T follicular helper cell (primary cell): ENCODE measurements around the gene IPO13.

Experiments used
- DNase-seq: peaks from one replicate; pipeline ENCODE4 v3.0.0-alpha.2; 2020; ENCODE audit warnings: low read depth

Gene IPO13

DNA sequence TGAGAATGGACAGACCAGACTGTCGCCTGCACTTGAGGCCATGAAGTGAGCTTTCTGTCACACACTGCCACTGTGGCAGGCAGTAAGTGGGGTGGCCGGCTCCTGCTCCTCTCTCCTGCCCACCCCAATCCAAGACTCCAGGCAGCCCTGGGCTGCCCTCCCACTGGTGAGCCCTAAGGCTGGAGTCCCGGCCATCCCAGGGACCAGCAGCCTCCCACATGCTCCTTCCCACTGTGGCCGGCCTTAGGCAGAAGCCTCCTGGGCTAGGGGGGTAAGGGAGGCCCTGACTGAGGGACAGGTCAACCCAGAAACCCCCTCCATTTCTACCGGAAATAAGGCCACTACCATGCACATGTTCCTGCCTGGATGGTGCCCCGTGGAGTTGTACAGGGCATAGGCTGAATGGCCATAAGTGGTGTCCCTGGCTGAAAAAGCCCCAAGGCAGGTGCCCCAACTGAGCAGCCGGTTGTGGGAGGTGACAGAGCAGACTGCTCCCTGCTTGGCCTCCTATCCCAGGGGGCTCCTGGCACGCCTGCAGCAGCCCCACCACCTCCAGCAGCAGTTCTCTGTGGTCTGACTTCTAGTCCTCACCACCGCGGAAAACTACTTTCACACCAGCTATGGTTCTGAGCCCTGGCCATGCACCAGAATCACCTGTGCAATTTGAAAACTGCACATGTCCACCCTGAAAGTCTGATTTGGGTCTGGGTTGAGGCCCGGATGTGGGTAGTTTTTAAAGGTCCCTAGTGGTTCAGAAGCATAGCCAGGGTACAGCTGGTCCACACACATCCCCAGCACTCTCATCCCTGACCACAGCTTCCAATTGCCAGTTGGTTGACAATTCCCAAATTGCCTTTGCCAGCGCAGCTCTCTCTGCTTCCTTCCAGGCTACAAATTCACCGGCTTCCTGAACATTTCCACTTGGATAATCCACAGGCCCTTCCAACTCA, 14.8 kb upstream of the IPO13 start:
- no peak for DNase-seq

DNA sequence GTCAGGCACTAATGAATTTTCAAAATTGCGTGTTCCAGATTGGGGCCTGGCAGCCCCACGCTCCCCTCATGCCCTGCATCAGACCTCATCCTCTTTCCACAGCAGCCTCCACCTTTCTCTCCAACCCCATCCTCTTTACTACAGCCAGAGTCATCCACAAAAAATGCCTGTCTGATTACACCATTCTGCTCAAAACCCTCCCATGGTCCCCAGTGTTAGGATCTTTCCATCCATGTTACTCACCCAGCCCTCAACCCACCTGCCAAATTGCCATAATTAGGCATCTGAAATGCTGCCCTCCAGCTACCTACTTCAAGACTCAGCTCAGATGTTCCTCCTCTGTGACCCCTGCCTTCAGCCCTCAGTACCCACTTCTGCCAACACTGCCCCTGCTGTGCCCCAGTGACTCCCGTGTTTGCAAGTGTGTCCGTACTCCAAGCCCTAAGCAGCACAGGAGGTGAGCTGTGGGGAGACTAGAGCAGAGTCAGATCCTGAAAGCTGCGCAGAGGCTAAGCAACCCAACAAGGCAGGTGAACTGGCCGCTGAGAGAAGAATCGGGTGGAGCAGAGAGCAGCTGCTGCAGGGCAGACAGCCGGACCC, 13.9 kb upstream of the IPO13 start:
- no peak for DNase-seq

DNA sequence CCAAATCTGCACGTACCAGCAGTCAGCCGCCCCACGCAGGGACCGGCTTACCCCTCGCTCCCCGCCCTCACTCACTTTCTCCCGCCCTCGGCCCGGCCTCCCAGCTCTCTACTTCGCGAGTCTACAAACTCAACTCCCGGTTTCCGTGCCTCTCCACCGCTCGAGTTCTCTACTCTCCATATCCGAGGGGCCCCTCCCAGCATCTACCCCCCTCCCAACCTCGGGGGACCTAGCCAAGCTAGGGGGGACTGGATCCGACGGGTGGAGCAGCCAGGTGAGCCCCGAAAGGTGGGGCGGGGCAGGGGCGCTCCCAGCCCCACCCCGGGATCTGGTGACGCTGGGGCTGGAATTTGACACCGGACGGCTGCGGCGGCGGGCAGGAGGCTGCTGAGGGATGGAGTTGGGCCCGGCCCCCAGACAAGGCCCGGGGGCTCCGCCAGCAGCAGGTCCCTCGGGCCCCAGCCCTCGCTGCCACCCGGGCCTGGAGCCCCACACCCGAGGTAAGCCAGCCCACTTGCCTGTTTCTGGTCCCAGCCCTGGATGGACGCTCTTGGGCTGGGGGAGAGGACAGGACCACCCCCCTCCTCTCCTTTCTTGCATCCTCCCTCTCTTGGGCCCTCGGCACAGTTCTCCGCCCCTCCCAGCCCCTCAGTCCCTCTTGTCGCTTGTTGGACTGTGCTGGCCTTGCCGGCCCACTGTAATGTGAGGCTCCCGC, 13.2 kb upstream of the IPO13 start, which contains the start of gene ARTN:
ARTN (plus strand) TSS at position 416 of the 715 bp plus-strand sequence. CDS start 1,856 bp downstream, outside the sequence.
- DNase-seq: no peak

DNA sequence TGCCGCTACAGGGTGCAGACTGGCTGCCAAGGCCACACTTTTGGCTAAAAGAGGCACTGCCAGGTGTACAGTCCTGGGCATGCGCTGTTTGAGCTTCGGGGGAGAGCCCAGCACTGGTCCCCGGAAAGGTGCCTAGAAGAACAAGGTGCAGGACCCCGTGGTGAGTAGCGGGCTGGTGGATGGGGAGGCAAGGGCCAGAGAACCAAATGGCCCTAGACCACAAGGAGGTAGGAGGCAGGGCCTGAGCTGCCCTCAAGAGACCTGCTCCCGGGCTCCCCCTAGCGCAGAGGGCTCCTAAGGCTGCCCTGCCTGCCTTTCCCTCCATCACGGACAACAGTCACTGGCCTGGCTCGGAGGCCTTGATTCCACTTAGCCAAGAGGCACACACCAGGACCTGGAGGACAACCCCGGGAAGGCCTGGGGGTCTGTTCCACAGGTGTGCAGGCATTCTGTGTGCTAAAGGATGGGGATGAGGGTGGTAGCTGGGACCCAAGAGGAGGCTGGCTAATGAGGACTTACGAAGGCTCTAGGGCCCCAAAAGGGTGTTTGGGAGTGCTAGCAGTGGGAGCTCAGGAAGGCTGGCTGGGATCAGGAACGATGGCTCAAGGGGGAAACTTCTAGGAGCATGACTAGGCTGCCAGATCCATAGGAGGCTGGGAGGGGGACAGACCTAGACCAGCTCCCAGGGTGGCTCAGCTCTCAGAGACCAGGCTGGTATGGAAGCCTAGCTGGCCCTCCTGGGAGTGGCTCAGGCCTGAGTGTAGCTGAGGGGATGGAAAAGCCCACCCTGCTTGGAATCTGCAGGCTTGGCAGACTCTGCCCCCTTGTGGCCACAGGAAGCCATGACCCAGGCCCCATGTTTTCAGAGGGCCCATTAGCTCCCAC, 12.4 kb upstream of the IPO13 start:
- peak; percentile 18 for DNase-seq

DNA sequence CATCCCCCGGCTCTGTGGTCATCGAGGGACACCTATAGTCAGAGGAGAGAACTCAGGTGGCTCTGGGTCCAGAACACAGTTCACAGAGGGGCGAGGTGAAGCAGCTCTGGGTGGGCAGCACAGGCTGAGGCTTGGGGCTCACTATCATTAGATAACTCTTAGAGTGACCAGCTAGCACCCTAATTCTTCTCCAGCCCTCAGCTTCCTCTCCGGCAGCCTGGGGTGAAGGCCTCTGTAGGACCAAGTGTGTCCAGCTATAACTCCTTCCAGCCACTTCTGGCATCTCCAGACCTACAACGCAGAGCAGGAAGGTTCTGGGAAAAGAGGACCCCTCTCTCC, 11.8 kb upstream of the IPO13 start:
- DNase-seq: no peak

DNA sequence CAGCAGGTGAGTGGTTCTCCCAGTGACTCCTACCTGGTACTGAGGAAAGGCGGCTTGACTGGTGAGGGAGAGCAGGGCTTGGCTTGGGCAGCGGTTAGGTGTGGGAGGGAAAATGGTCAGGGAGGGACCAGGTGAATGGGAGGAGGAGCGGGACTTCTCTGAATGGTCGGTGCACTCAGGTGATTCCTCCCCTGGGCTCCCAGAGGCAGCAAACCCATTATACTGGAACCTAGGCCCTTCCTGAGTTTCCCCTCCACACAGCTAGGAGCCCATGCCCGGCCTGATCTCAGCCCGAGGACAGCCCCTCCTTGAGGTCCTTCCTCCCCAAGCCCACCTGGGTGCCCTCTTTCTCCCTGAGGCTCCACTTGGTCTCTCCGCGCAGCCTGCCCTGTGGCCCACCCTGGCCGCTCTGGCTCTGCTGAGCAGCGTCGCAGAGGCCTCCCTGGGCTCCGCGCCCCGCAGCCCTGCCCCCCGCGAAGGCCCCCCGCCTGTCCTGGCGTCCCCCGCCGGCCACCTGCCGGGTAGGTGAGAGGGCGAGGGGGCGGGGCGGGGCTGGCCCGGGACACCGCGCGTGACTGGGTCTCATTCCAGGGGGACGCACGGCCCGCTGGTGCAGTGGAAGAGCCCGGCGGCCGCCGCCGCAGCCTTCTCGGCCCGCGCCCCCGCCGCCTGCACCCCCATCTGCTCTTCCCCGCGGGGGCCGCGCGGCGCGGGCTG, 10.9 kb upstream of the IPO13 start:
- no peak for DNase-seq

DNA sequence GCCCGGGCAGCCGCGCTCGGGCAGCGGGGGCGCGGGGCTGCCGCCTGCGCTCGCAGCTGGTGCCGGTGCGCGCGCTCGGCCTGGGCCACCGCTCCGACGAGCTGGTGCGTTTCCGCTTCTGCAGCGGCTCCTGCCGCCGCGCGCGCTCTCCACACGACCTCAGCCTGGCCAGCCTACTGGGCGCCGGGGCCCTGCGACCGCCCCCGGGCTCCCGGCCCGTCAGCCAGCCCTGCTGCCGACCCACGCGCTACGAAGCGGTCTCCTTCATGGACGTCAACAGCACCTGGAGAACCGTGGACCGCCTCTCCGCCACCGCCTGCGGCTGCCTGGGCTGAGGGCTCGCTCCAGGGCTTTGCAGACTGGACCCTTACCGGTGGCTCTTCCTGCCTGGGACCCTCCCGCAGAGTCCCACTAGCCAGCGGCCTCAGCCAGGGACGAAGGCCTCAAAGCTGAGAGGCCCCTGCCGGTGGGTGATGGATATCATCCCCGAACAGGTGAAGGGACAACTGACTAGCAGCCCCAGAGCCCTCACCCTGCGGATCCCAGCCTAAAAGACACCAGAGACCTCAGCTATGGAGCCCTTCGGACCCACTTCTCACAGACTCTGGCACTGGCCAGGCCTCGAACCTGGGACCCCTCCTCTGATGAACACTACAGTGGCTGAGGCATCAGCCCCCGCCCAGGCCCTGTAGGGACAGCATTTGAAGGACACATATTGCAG, 10.2 kb upstream of the IPO13 start:
- no peak for DNase-seq

DNA sequence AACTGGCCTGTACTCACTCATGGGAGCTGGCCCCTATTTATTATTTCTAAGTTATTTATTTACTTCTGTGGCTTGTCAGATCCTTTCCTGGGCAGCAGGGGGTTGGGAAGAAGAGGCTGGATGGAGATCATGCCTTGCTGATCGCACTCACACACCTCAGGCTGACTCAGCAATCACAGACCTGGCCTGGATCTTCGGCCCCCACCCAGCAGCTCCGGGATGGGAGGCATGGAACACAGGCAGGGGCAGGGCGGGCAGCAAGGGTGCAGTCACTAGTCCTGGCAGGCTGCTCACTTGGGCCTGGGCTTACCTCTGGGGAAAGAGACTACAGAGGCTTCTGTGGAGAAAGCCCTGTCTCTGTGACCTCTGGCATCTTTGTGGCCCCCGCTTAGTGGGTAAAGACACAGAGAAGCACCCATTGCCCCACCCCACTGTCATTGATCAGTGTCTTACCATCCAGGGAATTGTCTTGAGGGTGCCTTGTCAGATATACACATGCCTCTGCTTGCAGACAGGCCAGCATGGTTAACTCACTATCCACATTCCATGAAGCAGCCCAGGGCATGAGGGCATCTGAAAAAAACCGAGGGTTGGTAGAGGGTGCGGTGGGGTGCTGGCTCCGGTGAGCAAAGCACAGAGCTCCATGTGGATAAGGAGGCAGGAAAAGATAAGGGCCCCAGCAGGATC, 9.4 kb upstream of the IPO13 start:
- no peak for DNase-seq

DNA sequence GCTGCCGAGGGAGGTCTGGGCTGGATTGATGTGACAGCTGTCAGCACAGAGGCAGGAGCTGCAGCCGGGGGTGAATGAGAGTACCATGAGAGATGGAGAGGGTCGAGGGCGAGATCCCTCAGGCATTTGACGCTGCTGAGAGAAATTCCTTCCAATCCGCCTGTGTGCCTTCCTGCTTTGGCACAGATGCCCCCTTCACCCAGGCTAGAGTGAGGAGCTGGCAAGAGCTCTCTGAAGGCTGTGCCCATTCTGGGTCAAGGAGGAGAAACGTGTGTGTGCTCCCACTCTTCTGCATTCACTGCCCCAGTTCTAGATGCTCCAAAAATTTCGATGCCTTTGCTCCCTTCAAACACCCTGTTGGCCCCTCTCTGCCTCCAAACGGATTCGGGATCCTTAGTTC, 8.4 kb upstream of the IPO13 start:
- no peak for DNase-seq

DNA sequence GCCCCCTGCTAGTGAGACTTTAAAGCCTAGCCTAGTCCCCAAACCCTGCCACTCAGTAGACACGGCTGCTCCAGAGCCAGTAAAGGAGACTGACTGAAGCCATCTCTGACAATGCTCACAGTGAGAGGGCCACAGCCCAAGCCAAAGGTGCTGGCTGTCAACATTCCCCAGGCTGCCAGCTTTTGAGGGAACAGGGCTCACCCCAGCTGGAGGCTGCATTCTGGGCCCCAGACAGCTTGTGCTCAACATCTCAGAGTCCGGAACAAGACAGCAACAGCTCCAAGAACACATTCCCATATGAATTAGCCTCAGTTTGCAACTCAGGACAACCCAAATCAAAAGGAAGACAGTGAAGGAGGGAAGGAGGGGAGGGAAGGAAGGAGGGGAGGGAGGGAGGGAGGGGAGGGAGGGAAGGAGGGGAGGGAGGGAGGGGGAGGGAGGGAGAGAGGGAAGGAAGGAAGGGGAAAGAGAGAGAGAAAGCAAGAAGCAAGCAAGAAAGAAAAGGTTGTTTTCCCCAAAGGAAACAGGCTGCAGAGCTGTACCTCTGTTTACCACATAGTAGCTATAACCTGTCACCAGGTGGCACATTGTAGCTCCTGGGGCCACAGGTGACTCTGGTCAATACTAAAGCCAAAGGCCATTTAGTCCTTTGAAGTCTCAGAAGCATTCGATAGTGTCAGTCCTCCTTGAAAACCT, 7.7 kb upstream of the IPO13 start:
- DNase-seq: no peak

DNA sequence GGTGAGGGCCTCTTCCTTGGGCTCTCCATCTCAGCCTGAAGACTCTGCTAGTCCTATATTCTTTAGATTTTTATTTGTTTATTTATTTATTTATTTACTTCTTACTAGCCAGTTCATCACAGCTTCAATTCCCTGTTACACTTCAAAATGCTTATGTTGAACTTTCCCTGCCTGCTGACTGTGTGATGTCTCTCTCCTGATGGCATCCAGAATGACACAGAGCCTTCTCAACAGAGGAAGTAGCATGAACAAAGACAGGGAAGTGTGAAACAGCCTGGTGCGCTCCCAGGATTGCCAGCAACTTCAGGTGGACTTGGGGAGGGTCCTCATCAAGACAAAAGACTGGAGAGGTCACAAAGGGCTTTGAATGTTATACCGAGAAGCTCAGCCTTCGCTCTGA, 4.3 kb upstream of the IPO13 start:
- DNase-seq: no peak

DNA sequence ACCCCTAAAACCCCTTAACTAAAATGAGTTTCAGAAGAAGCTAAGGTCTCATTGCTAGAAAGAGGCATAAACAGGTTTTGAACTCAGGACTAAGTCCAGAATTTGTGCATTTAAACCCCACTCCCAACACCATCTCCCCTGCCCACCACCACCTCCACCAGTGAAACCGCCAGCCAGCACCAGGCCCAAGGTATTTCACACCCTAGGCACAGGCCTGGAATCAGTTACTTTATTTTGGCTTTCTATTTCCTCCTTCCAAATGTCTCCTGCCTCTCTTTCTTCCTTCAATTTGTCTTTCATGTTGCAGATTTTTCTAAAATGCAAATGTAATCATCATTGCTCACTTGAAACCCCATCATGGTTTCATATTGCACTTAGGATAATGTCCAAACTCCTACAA, 1.9 kb upstream of the IPO13 start:
- no peak for DNase-seq

DNA sequence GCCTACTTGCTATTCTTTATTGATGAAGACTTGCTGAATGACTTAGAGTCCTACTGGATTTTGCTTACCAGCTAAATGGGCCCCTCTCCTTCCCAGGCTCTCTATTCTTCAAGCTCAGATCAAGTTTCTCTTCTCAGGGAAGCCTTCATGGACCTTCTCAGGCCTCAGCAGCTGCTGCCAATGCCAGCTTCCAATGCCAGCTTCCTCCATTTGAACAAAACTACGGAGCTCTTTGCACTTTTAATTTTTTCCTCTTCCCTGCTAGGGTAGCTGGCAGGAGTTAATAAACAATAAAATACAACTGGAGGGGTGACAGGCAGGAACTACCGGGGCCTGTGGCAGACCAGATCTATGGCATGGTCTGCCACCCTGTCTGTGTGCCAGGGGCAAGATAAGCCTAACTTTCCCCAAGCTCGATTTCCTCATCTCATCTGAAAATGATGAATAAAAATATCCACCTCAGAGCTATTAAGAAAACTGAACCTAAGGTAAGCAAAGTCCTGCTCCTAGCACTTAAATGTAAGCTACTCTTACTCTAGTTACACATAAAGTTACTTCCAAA, 995 bp upstream of the IPO13 start:
- DNase-seq: no peak

DNA sequence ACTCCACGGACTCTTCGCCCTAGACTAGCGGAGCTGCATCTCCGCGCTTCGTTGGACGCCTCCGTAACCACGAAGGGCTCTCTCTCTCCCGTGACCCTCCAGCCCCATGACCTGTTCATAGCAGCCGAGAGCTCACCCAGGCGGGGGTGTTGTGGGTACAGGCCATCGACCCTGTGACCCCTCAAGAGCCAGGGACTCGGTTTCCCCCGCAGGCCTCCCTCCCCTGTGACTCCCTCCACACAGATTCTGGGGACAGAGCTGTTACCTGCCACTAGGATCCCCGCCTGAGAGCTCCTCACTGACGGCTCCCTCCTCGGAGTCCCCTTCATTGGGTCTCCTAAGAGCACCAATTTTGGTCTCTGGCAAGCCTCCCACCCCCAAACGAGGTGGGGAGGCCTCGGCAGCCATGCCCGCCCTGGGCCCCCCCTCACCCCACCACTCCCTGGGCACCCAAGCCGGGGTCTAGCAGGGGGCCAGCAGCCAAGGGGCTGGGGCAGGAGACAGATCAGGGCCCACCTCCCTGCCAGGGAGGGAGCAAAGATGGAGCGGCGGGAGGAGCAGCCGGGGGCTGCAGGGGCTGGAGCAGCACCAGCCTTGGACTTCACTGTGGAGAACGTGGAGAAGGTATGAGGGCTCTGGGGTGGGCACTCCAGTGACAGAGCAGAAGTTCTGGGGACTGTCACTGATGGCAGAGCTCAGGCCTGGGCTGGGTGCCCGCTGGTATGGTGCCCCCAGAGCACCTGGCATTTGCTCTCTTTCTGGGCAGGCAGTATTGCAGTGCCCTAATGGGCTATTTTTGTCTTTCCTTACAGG, 517 bp downstream of the IPO13 start:
- DNase-seq: no peak

DNA sequence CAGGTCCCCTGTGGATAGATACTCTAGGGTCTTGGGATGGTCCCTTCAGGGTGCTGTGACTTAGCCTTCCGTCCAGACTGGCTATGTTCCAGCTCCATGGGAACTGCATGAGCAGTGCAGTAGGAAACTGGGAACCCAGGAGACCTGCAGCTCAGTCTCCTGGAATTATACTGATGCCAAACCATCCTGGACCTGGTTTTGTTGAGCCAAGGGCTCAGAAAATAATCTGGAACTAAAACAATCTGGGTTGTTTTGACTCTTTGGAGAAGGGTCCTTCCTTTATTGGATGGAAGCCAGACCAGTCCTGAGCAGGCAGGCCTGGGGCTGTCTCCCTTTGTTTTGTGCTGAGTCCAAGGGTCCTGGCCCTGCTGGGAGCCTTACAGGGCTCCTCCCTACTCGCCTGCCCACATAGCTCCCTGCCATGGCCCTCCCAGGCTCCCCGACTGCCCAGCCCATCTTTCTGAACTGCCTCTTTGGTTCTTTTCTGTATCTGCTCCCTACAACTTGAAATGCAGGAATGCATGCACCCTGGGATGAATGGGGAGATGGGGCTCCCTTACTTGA, 1.2 kb downstream of the IPO13 start:
- no peak for DNase-seq

DNA sequence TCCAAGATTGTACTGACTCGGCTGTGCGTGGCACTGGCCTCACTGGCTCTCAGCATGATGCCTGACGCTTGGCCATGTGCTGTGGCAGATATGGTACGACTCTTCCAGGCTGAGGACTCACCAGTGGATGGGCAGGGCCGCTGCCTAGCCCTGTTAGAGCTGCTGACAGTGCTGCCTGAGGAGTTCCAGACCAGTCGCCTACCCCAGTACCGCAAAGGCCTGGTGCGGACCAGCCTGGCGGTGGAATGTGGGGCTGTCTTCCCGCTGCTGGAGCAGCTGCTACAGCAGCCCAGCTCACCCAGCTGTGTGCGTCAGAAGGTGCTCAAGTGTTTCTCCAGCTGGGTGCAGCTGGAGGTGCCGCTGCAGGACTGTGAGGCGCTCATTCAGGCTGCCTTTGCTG, 2.9 kb downstream of the IPO13 start:
- no peak for DNase-seq
